ENCODE data around the gene INF2.
"Not testable (repeated sequence)": the region's sequence is repeated elsewhere in the genome, so short reads cannot be mapped to it uniquely, and the experiment has no call there.

The INF2 gene

GRCh38 chr14:104739546-104740516 lies 50.4 kb downstream of the INF2 start:
- no peak for DNase-seq

DNA sequence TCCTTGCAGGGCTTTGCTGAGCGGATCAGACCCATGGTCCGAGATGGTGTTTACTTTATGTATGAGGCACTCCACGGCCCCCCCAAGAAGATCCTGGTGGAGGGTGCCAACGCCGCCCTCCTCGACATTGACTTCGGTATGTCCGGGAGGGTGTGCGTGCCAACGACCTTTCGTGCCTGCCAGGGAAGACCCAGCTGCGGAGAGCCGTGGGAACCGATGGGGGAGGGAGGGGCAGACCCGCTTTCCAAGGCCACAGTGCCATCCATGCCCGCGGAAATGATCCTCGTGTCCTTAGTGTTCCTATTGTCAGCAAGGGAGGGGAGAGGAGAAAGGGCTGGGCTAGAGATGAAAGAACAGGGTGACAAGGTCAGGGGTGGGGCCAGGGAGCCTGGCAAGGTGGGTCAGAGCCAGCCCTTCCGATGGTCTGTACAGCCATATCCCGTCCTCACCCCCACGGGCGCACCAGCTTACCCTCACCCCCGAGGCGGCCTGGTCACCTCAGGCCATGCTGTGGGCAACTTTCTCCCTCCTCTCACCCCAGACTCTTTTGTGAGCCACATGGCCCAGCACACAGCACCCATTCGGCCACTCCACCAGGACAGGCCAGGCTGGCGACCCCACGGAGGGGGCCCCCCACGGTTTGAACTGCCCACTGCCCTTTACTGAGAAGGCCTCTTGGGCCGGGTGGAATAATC lies 51.8 kb downstream of the INF2 start:
- DNase-seq = no peak

GRCh38 chr14:104741803-104742251 lies 52.4 kb downstream of the INF2 start:
- DNase-seq = no peak

- no peak for DNase-seq
Observed at GRCh38 chr14:104742586-104743455, 53.4 kb downstream of the INF2 start.

- DNase-seq = no peak
Observed at GRCh38 chr14:104743461-104744380, 54.3 kb downstream of the INF2 start.

- DNase-seq = no peak
Observed at GRCh38 chr14:104744484-104744883, 55.1 kb downstream of the INF2 start.

- no peak for DNase-seq
Observed at GRCh38 chr14:104745431-104745830, 56.0 kb downstream of the INF2 start.

GRCh38 chr14:104746071-104746545 lies 56.7 kb downstream of the INF2 start:
- no peak for DNase-seq

DNA sequence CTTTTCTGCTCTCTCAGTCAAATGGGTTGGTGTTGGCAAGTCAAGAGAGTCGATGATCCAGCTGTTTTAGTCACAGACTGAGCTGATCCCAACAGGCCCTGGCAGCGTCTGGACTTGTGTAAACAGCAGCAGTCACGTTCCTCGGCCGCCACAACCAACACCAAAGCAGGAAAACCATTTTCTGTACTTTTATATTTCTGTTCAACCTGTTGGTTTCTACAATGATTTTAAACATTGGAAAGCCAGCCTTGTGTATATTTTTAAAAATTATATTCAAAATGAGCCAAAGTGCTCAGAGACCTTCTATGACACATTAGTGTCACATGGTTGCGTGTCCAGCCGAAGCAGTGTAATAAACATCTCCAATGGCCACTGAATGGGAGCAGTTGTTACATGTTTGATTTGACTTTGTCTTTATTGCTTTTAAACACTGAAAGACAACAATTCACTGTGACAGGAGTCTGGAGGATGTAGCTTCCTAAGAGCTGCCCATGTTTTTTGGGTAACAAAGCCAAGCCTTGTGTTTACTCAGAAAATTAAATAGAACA lies 57.6 kb downstream of the INF2 start:
- no peak for DNase-seq

GRCh38 chr14:104747876-104748275 lies 58.5 kb downstream of the INF2 start:
- DNase-seq = no peak

GRCh38 chr14:104749111-104749649 lies 59.8 kb downstream of the INF2 start:
- DNase-seq = no peak

GRCh38 chr14:104750056-104750752 lies 60.8 kb downstream of the INF2 start:
- no peak for DNase-seq

DNA sequence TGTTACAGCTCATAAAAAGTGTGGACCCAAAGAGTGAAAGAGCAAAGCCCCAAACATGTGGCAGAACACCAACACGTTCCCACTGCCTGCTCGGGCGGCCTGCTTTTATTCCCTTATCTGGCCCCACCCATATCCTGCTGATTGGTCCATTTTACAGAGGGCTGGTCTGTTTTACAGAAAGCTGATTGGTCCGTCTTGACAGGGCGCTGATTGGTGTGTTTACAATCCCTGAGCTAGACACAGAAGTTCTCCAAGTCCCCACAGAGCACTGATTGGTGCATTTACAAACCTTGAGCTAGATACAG lies 61.3 kb downstream of the INF2 start:
- not testable (repeated sequence) for DNase-seq

GRCh38 chr14:104751539-104752422 lies 62.4 kb downstream of the INF2 start:
- DNase-seq = no peak

GRCh38 chr14:104752423-104752734 lies 63.0 kb downstream of the INF2 start:
- DNase-seq = no peak

DNA sequence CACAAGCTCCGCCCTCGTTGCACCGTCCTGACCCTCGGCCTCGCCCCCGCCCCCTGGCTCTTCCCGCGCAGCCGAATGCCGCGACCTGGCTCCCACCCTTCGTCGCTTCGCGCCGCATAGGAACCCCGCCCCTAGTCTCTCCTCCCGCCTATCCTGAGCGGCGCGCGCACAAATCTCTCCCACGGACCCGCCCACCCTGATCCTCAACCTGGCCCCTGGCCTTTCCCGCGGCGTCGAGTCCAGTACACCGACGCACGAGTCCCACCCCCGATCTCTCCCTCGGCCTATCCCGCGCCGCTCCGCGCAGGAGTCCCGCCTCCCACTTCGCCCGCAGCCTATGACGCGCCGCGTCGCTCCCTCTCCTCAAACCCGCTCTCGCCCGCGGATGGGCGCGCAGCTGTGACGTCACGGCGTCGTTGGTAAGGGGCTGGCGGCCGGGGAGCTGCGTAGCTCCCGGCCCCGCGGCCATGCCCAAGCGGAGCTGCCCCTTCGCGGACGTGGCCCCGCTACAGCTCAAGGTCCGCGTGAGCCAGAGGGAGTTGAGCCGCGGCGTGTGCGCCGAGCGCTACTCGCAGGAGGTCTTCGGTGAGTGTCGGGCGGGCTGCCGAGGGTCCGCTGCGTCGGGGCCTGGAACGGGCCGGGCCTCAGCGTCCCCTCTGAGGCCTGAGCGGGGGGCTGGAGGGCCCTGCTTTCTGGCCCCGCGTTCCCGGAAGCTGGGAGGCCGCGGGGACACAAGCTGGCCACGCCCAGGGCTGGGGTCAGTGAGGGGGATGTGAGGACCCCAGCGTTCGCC lies 63.5 kb downstream of the INF2 start, which contains the start of gene SIVA1:
SIVA1 (plus strand) TSS at position 413 of the 793 bp plus-strand sequence; CDS start at position 468, 55 bp downstream.
- DNase-seq = peak; percentile 57

DNA sequence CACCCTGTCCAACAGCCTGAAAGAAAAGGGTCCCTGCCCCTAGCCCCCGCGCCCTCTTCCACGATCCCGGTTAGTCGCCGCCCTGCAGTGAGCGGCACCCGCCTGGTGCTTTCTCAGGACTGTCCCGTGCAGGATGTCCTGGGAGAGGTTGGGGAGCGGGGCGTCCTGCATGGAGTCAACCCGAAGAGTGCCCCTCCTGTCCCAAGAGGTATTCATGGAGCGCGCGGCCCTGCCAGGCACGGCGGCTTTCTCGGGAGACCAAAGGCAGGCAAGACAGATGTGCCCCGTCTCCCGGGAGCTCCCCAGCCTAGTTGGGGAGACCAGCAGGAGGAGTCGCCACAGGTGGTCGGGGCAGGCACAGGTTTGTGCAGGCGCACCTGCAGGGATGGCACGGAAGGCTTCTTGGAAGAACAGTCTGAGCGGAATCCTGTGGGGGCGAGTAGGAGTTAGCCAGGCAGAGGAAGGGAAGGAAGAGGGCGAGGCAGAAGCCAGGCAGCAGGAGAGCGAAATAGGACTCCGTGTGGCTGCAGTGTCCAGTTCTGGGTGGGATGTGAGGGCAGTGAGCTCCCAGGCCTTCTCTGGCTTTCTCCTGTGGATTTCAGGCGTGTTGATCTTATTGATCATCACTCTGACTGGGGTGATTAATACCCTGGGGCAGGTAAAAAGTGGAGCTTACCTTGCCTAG lies 64.3 kb downstream of the INF2 start:
- DNase-seq = no peak
